Measurements from ENCODE around the gene RUFY3. TPM values are rescaled to one million over a fixed set of nuclear protein-coding genes. Genes with fewer than 3 reads are reported as not detected.
"Not testable (repeated sequence)": the region's sequence is repeated elsewhere in the genome, so short reads cannot be mapped to it uniquely, and the experiment has no call there.

RUFY3 gene
- total RNA-seq, 1 experiment from 2014 or later, result 48.0 TPM

DNA sequence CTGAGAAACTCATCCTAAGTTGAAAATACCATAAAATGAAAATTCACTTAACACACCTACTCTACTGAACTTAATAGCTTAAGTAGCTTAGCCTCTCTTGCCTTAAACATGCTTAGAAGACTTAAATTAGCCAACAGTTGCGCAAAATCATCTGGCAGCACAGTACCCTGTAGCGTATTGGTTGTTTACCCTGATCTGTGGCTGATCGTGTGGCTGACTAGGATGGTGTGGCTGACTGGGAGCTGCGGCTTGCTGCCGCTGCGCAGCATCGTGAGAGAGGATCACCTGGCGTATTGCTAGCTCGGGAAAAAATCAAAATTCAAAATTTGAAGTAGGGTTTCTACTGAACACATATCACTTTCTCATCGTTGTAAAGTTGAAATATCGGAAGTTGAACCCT, 6.3 kb downstream of the RUFY3 start:
- Histone ChIP-seq H3K27ac (ENCODE audit: insufficient read length, low read depth, low read length) (no peak overlapping the region), H2AFZ (ENCODE audit: low read length) (no peak overlapping the region), H3K79me2 (ENCODE audit: insufficient read depth, low read length) (no peaks in the 10 kb centered on the region), H3K4ac (ENCODE audit: low read depth, low read length) (no peak overlapping the region), H3K18ac (ENCODE audit: insufficient read length, low read depth, low read length) (no peak overlapping the region), H3K27me3 (ENCODE audit: insufficient read depth, low read length) (no peaks in the 10 kb centered on the region), H2BK120ac (ENCODE audit: low read depth, low read length, poor library complexity, severe bottlenecking) (no peak overlapping the region), H2AK5ac (ENCODE audit: insufficient read length, low read length) (no peak overlapping the region), H3K4me1 (ENCODE audit: insufficient read depth, low read length) (no peaks in the 10 kb centered on the region), H3K23ac (ENCODE audit: insufficient read length, low read depth, low read length) (no peak overlapping the region), H2BK20ac (ENCODE audit: low read depth, low read length, poor library complexity, severe bottlenecking) (no peak overlapping the region), H4K8ac (replicated peaks; ENCODE audit: insufficient read length, low read depth, low read length) (no peak overlapping the region), H3K79me1 (ENCODE audit: insufficient read depth, low read depth, low read length, poor library complexity, severe bottlenecking) (no peaks in the 10 kb centered on the region), H3K9me3 (ENCODE audit: control insufficient read depth, low read depth, low read length) (no peaks in the 10 kb centered on the region), H2BK12ac (ENCODE audit: insufficient read length, low read depth, low read length) (no peak overlapping the region), H3K56ac (ENCODE audit: insufficient read length, low read depth, low read length) (no peak overlapping the region), H4K5ac (ENCODE audit: insufficient read length, low read depth, low read length) (no peak overlapping the region), H2BK15ac (ENCODE audit: low read depth, low read length) (no peak overlapping the region), H3K4me2 (ENCODE audit: insufficient read depth, insufficient read length, low read length) (no peak overlapping the region), H3K23me2 (ENCODE audit: insufficient read length, low read depth, low read length, poor library complexity, severe bottlenecking) (no peaks in the 10 kb centered on the region), H4K91ac (ENCODE audit: insufficient read length, low read depth, low read length) (no peak overlapping the region), H3K9ac (ENCODE audit: extremely low read depth, insufficient read length, low read length) (no peak overlapping the region), H3T11ph (ENCODE audit: low read length) (no peak overlapping the region), H3K14ac (ENCODE audit: insufficient read depth, low read length) (no peak overlapping the region), H2BK5ac (ENCODE audit: insufficient read length, low read length) (no peak overlapping the region), H4K20me1 (ENCODE audit: control insufficient read depth, insufficient read depth, insufficient read length) (no peaks in the 10 kb centered on the region)
- Mint-ChIP-seq H3K4me3 (no peak overlapping the region), H3K36me3 (ENCODE audit: insufficient read depth in 1 of 3, low read depth in 3 of 3) (no peaks in the 10 kb centered on the region; a peak in 1 of 7 replicates), H3K9me3 (no peaks in the 10 kb centered on the region), H3K27ac (peak overlapping the region in 2 of 3 experiments; percentile 9 to 91; a peak in 3 of 7 replicates), H3K27me3 (ENCODE audit: low read depth) (no peaks in the 10 kb centered on the region), H3K4me1 (peaks cover 2 to 3% of the 10 kb centered on the region in 2 experiments; a peak in 3 of 4 replicates)
- DNase-seq, result no peak
- no CpG with 5 or more reads among the region's 11 CpGs for WGBS (ENCODE audit: extremely low coverage, insufficient read length, low lambda C conversion rate)
- TF ChIP-seq CTCF (conservative IDR thresholded peaks at IDR 0.05), result no peak

DNA sequence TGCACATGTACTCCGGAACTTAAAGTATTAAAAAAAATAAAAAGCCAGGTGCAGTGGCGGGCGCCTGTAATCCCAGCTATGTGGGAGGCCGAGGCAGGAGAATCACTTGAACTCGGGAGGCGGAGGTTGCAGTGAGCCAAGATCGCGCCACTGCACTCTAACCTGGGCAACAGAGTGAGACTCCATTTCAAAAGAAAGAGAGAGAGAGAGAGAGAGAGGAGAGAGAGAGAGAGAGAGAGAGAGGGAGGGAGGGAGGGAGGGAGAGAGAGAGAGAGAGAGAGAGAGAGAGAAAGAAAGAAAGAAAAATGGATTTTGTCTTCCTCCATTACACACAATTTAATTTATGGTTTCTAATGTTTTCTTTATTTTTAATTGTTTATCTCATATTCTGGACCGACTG, 11.1 kb downstream of the RUFY3 start:
- not testable (repeated sequence) for H2BK5ac ChIP-seq (ENCODE audit: insufficient read length, low read length); H3K4me1 Mint-ChIP-seq; H4K91ac ChIP-seq (ENCODE audit: insufficient read length, low read depth, low read length); H3K79me1 ChIP-seq (ENCODE audit: insufficient read depth, low read depth, low read length, poor library complexity, severe bottlenecking); H3K9ac ChIP-seq (ENCODE audit: extremely low read depth, insufficient read length, low read length); H3K79me2 ChIP-seq (ENCODE audit: insufficient read depth, low read length); H3K27ac Mint-ChIP-seq; H2AK5ac ChIP-seq (ENCODE audit: insufficient read length, low read length); H4K8ac ChIP-seq (replicated peaks; ENCODE audit: insufficient read length, low read depth, low read length); H3K4ac ChIP-seq (ENCODE audit: low read depth, low read length); H3K23me2 ChIP-seq (ENCODE audit: insufficient read length, low read depth, low read length, poor library complexity, severe bottlenecking); H3K27me3 ChIP-seq (ENCODE audit: insufficient read depth, low read length); H3K27me3 Mint-ChIP-seq (ENCODE audit: low read depth); H3K4me3 Mint-ChIP-seq; H3K4me2 ChIP-seq (ENCODE audit: insufficient read depth, insufficient read length, low read length); H2AFZ ChIP-seq (ENCODE audit: low read length); H3K18ac ChIP-seq (ENCODE audit: insufficient read length, low read depth, low read length); H2BK20ac ChIP-seq (ENCODE audit: low read depth, low read length, poor library complexity, severe bottlenecking); H4K20me1 ChIP-seq (ENCODE audit: control insufficient read depth, insufficient read depth, insufficient read length); H3K56ac ChIP-seq (ENCODE audit: insufficient read length, low read depth, low read length); H2BK120ac ChIP-seq (ENCODE audit: low read depth, low read length, poor library complexity, severe bottlenecking); H3T11ph ChIP-seq (ENCODE audit: low read length); H3K9me3 ChIP-seq (ENCODE audit: control insufficient read depth, low read depth, low read length); H4K5ac ChIP-seq (ENCODE audit: insufficient read length, low read depth, low read length); H2BK15ac ChIP-seq (ENCODE audit: low read depth, low read length); H3K36me3 Mint-ChIP-seq (ENCODE audit: insufficient read depth in 1 of 3, low read depth in 3 of 3); H2BK12ac ChIP-seq (ENCODE audit: insufficient read length, low read depth, low read length); DNase-seq; H3K27ac ChIP-seq (ENCODE audit: insufficient read length, low read depth, low read length); H3K9me3 Mint-ChIP-seq; H3K14ac ChIP-seq (ENCODE audit: insufficient read depth, low read length); H3K23ac ChIP-seq (ENCODE audit: insufficient read length, low read depth, low read length); H3K4me1 ChIP-seq (ENCODE audit: insufficient read depth, low read length)
- WGBS (ENCODE audit: extremely low coverage, insufficient read length, low lambda C conversion rate), result no CpG with 5 or more reads among the region's 9 CpGs

All from H9 (cell line).